WI38 (cell line): ENCODE measurements around the gene MYO1D.
A peak's percentile ranks its signal among the peaks of the same experiment; 100 is the strongest.

Source experiments
- H3K4me3 ChIP-seq: 2 replicates; pipeline ENCODE4 v1.5.1; 2011; ENCODE audit warnings: low read depth, mild to moderate bottlenecking, control low read depth, low read length
- TF ChIP-seq, protein P1 (sequence below): IDR thresholded peaks from 2 replicates; pipeline ENCODE4 v1.5.1; 2012; ENCODE audit warnings: low read depth, mild to moderate bottlenecking, control low read depth, low read length

Gene MYO1D

DNA sequence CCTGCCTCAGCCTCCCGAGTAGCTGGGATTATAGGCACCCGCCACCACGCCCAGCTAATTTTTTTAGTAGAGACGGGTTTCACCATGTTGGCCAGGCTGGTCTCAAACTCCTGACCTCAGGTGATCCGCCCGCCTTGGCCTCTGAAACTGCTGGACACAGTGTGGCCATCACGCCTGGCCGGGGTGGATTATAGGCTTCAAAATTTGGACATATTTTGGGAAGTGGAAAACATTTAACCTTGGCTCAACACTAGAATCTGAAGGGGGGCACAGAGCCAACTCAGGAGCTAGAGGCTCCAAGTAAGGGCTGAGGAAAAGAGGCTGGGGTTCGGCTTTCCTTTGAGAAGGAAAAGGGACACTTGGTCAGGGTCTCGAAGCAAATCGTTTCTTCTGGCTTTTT, 392.3 kb downstream of the MYO1D start:
- TF ChIP-seq, protein P1, sequence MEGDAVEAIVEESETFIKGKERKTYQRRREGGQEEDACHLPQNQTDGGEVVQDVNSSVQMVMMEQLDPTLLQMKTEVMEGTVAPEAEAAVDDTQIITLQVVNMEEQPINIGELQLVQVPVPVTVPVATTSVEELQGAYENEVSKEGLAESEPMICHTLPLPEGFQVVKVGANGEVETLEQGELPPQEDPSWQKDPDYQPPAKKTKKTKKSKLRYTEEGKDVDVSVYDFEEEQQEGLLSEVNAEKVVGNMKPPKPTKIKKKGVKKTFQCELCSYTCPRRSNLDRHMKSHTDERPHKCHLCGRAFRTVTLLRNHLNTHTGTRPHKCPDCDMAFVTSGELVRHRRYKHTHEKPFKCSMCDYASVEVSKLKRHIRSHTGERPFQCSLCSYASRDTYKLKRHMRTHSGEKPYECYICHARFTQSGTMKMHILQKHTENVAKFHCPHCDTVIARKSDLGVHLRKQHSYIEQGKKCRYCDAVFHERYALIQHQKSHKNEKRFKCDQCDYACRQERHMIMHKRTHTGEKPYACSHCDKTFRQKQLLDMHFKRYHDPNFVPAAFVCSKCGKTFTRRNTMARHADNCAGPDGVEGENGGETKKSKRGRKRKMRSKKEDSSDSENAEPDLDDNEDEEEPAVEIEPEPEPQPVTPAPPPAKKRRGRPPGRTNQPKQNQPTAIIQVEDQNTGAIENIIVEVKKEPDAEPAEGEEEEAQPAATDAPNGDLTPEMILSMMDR = no peak
- H3K4me3 ChIP-seq = no peak overlapping the region

DNA sequence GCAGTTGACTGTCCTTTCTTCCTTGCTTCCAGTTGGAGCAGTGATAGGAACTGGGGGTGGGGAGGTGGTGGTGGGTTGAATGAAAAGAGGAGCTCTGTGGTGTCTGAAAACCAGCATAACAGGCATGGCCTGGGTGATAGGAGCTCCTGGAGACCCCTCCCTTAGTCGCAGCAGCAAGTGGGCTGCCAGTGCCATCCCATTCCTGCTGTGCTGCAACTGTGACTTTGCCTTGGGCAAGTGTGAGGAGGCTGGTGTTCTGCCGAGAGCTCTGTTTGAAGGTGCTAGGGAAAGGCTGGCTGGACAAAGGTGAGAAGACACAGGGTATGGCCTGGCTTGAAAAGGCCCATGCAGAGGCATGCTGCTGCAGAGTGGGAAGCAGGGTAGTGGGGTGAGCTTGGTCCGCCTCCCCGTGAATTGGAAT, 392.9 kb downstream of the MYO1D start:
- no peak overlapping the region for H3K4me3 ChIP-seq
- TF ChIP-seq, protein P1 = no peak

DNA sequence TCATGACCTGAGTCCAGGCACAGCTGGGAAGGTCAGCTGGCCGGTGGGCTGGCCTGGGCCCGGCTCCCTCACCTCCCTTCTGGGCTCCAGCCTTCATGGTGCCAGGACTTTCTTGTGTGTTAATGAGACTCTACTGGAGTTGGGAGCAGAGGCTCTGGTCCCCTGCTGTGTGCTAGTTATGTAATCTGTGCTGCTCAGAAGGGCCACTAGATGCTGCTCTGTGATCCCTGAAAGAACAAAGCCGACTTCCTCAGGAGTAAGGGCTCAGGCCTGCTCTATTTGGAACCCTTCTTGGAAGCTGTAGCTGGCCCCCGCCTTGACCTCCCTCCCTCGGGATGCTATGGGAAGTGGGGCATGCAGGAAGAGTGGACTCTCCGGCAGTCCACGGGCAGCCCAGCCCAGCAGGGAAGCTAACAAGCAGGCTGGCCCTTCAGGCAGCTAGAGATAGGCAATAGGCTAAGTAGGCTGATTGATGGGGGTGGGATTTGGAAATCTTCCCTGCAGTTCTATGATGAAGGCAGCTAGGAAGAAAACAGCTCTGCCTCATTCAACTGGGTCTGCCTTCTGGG, 393.4 kb downstream of the MYO1D start:
- TF ChIP-seq, protein P1 = peak; percentile 65
- no peak overlapping the region for H3K4me3 ChIP-seq

DNA sequence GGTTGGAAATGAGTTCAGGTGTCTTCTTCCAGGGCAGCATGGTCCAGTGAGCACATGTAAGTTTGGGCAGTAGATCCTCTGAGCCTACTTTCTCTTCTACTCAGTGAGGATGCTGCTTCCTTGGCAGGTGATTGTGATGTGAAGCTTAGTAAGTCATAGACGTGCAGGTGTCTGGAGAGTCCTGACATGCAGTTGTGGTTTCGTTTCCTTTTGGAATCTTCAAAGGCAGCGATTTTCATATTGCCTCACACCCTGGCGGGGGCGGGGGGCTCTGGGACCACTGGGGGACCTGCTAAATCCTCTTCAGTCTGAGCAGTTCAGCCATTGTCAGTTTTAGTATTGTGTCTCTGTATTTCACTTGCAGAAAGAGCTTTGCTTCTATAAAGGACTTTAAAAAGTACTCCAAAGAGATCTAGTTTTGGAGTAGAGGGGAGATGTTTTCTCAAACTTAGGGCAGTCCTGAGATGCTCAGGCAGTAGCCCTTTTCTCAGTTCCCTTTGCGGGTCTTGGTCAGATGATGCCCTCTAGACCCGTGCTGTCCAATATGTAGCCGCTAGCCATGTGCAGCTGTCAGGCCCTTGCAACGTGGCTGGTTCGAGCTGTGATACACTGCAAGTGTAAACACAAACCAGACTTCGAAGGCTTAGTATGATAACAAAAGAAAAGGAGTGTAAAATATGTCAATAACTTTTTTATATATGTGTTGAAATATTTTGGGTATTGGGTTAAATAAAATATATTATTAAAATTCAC, 394.2 kb downstream of the MYO1D start:
- H3K4me3 ChIP-seq = no peak overlapping the region

DNA sequence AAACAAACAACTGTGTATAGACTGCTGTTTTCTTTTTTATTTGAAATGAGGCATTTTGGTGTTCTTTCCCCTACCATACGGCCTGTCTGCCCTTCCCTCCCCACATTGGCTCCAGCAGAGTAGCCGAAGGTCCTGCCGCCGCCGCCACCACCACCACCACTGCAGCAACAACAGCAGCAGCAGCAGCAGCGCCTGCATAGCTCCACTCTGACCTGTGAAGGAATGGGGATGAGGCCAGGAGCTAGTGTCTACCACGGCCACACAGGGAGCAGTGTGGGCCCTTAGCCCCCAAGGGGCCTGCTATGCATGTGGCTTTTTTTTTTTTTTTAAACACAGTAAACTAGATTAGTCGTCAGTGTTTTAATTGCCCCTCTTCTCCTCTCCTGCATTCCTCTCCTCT, 395.7 kb downstream of the MYO1D start:
- no peak overlapping the region for H3K4me3 ChIP-seq
- TF ChIP-seq, protein P1 = no peak

More for the DNA sequence above, 394.2 kb downstream of the MYO1D start:
- TF ChIP-seq, protein P1 = no peak

DNA sequence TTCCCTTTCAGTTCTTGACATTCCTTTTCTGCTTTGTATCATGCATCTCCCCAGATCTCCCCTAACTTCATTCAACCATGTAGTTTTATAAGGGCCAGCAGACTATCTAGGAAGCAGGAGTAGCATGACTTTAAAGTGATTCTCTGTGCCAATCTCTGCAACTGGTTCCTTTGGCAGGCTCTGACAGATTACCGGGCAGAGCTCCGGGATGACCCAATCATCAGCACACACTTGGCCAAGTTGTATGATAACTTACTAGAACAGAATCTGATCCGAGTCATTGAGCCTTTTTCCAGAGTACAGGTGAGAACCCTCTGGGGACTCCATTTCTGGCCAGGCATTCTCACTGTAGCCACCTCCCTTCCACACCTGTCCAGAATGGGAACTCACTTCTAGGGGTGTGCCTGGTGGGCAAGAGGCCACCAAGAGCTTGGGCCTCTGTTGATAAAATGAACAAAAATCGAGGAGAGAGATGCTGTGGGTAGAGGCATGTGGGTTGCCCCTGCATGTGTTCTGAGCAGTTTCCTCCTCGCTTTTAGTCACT, 397.8 kb downstream of the MYO1D start:
- H3K4me3 ChIP-seq = no peak overlapping the region
- TF ChIP-seq, protein P1 = no peak

DNA sequence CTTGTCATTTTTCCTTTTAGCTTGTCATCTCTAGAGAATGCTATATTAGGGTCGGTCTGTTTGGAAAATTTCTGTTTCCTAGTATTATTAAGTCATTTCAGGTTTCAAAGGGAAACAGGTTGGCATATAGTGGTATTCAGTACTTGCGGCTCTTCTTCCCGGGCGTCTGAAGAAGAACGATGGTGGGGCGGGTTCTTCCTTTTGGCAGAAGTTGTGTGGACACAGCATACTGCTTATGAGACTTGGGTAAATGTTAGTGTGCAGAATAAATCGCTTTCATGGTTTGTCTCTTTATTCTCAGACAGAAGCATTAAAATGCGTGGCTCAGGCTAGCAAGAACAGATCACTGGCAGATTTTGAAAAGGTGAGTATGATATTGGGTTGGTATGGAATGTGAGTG, 399.7 kb downstream of the MYO1D start:
- TF ChIP-seq, protein P1 = no peak
- no peak overlapping the region for H3K4me3 ChIP-seq
